ENCODE data around the gene ZPBP2. TPM values are rescaled to one million over a fixed set of nuclear protein-coding genes. Genes with fewer than 3 reads are reported as not detected.
A peak's percentile ranks its signal among the peaks of the same experiment; 100 is the strongest.
"Not testable (repeated sequence)": the region's sequence is repeated elsewhere in the genome, so short reads cannot be mapped to it uniquely, and the experiment has no call there.

The ZPBP2 gene
- total and polyA plus RNA-seq, 5 donors from 2014 or later: not detected

GRCh38 chr17:39841134-39841683 is 26.8 kb upstream of the ZPBP2 start:
- peaks cover 29 to 45% (median 43%) of the 10 kb centered on the region in 4 donors for H3K4me1 Mint-ChIP-seq
- peaks cover 16% of the 10 kb centered on the region for H3K36me3 ChIP-seq (ENCODE audit: control insufficient read depth, insufficient read depth, low read length)
- no peaks in the 10 kb centered on the region for H3K27me3 Mint-ChIP-seq
- H3K9me3 ChIP-seq (ENCODE audit: control insufficient read depth in 2 of 2, low read length in 2 of 2): peaks cover 6 to 7% of the 10 kb centered on the region in 2 experiments
- H3K27ac Mint-ChIP-seq: peak overlapping the region in 2 of 3 donors; percentile 40 to 52
- H3K27me3 ChIP-seq (ENCODE audit: control insufficient read depth, insufficient read depth, low read length): no peaks in the 10 kb centered on the region
- peaks cover 30% of the 10 kb centered on the region for H3K36me3 Mint-ChIP-seq
- DNase-seq (no peak), ATAC-seq (ENCODE audit: low read depth in 2 of 2) (no peak)
- no peak overlapping the region for H3K27ac ChIP-seq (ENCODE audit: insufficient read depth, low read length, poor library complexity, severe bottlenecking)
- no peak overlapping the region for H3K4me3 ChIP-seq (ENCODE audit: low read depth, low read length)
- peaks cover 5% of the 10 kb centered on the region for H3K4me1 ChIP-seq (ENCODE audit: control insufficient read depth, insufficient read depth, low read length, poor library complexity, severe bottlenecking)
- peaks cover 0 to 11% (median 8%) of the 10 kb centered on the region in 7 donors for H3K9me3 Mint-ChIP-seq
- no peak overlapping the region for H3K4me3 Mint-ChIP-seq

DNA sequence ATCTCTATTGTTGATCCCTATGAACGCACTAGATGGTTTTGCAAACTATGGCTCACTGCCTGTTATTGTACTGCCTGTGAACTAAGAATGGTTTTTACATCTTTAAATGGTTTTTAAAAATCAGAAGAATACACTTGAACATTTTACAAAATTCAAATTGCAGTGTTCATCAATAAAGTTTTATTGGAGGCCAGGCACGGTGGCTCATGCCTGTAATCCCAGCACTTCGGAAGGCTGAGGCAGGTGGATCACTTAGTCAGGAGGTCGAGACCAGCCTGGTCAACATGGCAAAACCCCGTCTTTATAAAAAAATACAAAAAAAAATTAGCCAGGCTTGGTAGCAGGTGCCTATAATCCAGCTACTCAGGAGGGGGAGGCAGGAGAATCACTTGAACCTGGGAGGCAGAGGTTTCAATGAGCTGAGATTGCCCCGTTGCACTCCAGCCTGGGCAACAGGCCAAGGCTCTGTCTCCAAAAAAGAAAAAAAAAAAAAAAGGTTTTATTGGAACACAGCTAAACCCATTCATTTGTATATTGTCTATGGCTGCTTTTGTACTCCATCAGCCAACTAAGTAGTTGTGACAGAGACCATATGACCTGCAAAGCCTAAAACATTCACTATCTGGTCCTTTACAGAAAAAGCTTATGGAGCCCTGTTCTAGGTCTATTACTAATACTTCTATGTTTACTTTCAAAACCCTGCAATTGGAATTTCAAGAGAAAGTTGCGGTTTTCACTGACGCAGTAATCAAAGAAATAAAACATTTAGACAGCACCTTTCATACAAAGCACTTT is 22.8 kb upstream of the ZPBP2 start:
- H3K27me3 ChIP-seq (ENCODE audit: control insufficient read depth, insufficient read depth, low read length): no peaks in the 10 kb centered on the region
- peaks cover 10% of the 10 kb centered on the region for H3K4me1 ChIP-seq (ENCODE audit: control insufficient read depth, insufficient read depth, low read length, poor library complexity, severe bottlenecking)
- H3K27me3 Mint-ChIP-seq: no peaks in the 10 kb centered on the region
- peaks cover 10% of the 10 kb centered on the region for H3K36me3 Mint-ChIP-seq
- H3K27ac ChIP-seq (ENCODE audit: insufficient read depth, low read length, poor library complexity, severe bottlenecking): no peak overlapping the region
- no peaks in the 10 kb centered on the region for H3K9me3 Mint-ChIP-seq
- no peaks in the 10 kb centered on the region for H3K9me3 ChIP-seq (ENCODE audit: control insufficient read depth in 2 of 2, low read length in 2 of 2)
- no peak overlapping the region for H3K4me3 Mint-ChIP-seq
- H3K4me1 Mint-ChIP-seq: peaks cover 36 to 67% (median 60%) of the 10 kb centered on the region in 4 donors
- ATAC-seq (ENCODE audit: low read depth in 2 of 2) (no peak), DNase-seq (no peak)
- no peak overlapping the region for H3K4me3 ChIP-seq (ENCODE audit: low read depth, low read length)
- peaks cover 13% of the 10 kb centered on the region for H3K36me3 ChIP-seq (ENCODE audit: control insufficient read depth, insufficient read depth, low read length)
- H3K27ac Mint-ChIP-seq: peak overlapping the region in 2 of 3 donors; percentile 8 to 88

DNA sequence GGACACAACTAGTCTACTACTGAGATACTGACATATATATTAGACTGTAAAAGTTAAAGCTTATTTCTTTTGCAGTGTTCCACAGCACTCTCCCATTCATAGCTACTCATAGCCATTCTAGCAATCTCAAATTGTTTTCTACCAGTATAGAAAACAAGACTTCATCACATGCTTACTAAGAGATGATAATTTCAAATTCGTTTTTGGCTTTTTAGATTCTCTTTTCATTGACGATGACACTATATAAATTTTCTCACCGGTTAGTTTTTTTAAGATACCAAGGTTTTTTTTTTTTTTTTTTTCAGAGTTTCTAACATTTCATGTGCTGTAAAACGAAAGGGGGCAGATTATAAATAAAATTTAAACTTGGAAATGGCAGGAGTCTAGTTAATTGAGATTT is 21.8 kb upstream of the ZPBP2 start:
- no peaks in the 10 kb centered on the region for H3K9me3 Mint-ChIP-seq
- H3K36me3 Mint-ChIP-seq: peaks cover 4% of the 10 kb centered on the region
- Histone ChIP-seq H3K4me3 (ENCODE audit: low read depth, low read length) (no peak overlapping the region), H3K9me3 (ENCODE audit: control insufficient read depth in 2 of 2, low read length in 2 of 2) (no peaks in the 10 kb centered on the region), H3K27ac (ENCODE audit: insufficient read depth, low read length, poor library complexity, severe bottlenecking) (no peak overlapping the region), H3K27me3 (ENCODE audit: control insufficient read depth, insufficient read depth, low read length) (no peaks in the 10 kb centered on the region), H3K4me1 (ENCODE audit: control insufficient read depth, insufficient read depth, low read length, poor library complexity, severe bottlenecking) (peaks cover 10% of the 10 kb centered on the region), H3K36me3 (ENCODE audit: control insufficient read depth, insufficient read depth, low read length) (peaks cover 6% of the 10 kb centered on the region)
- H3K27me3 Mint-ChIP-seq: no peaks in the 10 kb centered on the region
- no peak for DNase-seq
- no peak overlapping the region for H3K4me3 Mint-ChIP-seq
- no peak for ATAC-seq (ENCODE audit: low read depth in 2 of 2)
- H3K27ac Mint-ChIP-seq: peak overlapping the region in 1 of 3 donors; percentile 53
- H3K4me1 Mint-ChIP-seq: peaks cover 37 to 69% (median 56%) of the 10 kb centered on the region in 4 donors

DNA sequence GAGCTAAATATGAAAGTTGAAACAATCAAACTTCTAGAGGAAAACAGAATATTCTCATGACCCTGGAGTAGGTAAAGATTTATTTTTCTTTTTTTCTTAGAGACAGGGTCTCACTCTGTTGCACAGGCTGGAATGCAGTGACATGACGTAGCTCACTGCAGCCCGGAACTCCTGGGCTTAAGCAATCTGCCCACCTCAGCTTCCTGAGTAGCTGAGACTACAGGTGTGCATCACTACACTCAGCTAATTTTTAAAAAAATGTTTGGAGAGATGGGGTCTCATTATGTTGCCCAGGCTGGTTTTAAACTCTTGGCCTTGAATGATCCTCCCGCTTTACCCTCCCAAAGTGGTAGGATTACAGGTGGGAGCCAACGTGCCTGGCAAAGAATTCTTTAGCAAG is 19.4 kb upstream of the ZPBP2 start:
- no peak overlapping the region for H3K27ac Mint-ChIP-seq
- H3K27me3 Mint-ChIP-seq: no peaks in the 10 kb centered on the region
- no peak overlapping the region for H3K27ac ChIP-seq (ENCODE audit: insufficient read depth, low read length, poor library complexity, severe bottlenecking)
- peaks cover 4% of the 10 kb centered on the region for H3K36me3 Mint-ChIP-seq
- peaks cover 41 to 65% (median 55%) of the 10 kb centered on the region in 4 donors for H3K4me1 Mint-ChIP-seq
- no peaks in the 10 kb centered on the region for H3K9me3 ChIP-seq (ENCODE audit: control insufficient read depth in 2 of 2, low read length in 2 of 2)
- peaks cover 9% of the 10 kb centered on the region for H3K4me1 ChIP-seq (ENCODE audit: control insufficient read depth, insufficient read depth, low read length, poor library complexity, severe bottlenecking)
- no peaks in the 10 kb centered on the region for H3K9me3 Mint-ChIP-seq
- ATAC-seq (ENCODE audit: low read depth in 2 of 2): no peak
- peak overlapping the region in 1 of 4 donors; percentile 30 for H3K4me3 Mint-ChIP-seq
- peaks cover 5% of the 10 kb centered on the region for H3K36me3 ChIP-seq (ENCODE audit: control insufficient read depth, insufficient read depth, low read length)
- H3K4me3 ChIP-seq (ENCODE audit: low read depth, low read length): no peak overlapping the region
- DNase-seq: no peak
- no peaks in the 10 kb centered on the region for H3K27me3 ChIP-seq (ENCODE audit: control insufficient read depth, insufficient read depth, low read length)

DNA sequence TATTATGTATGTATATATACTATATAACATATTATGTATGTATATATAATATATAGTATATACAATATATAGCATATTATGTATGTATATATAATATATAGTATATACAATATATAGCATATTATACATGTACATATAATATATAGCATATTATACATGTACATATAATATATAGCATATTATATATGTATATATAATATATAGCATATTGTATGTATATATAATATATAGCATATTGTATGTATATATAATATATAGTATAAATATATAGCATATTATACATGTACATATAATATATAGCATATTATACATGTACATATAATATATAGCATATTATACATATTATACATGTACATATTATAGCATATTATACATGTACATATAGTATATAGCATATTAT is 17.8 kb upstream of the ZPBP2 start:
- not testable (repeated sequence) for H3K9me3 ChIP-seq (ENCODE audit: control insufficient read depth in 2 of 2, low read length in 2 of 2); H3K27me3 Mint-ChIP-seq; DNase-seq; H3K27ac ChIP-seq (ENCODE audit: insufficient read depth, low read length, poor library complexity, severe bottlenecking); H3K27me3 ChIP-seq (ENCODE audit: control insufficient read depth, insufficient read depth, low read length); H3K4me3 ChIP-seq (ENCODE audit: low read depth, low read length); H3K36me3 Mint-ChIP-seq; H3K9me3 Mint-ChIP-seq; ATAC-seq (ENCODE audit: low read depth in 2 of 2); H3K27ac Mint-ChIP-seq; H3K4me3 Mint-ChIP-seq; H3K4me1 ChIP-seq (ENCODE audit: control insufficient read depth, insufficient read depth, low read length, poor library complexity, severe bottlenecking); H3K36me3 ChIP-seq (ENCODE audit: control insufficient read depth, insufficient read depth, low read length)
- peaks cover 38 to 61% (median 48%) of the 10 kb centered on the region in 4 donors for H3K4me1 Mint-ChIP-seq

DNA sequence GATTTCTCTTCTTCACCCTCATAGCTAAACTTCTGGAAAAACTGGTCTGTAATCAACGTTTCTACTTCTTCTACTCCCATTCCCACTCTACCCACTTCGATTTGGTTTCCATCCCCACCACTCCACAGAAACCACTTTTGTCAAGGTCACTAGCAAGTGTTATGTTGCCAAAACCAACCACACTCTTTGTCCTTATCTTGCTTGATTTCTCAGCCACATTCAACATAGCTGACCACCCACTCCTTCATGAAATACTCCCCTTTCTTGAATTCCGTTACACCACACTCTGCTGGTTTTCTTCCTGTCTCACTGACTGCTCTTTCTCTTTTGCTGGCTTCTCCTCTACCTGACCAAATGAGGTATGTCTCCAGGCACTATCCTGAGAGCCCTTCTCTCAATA is 15.8 kb upstream of the ZPBP2 start:
- H3K27me3 Mint-ChIP-seq: no peaks in the 10 kb centered on the region
- H3K9me3 Mint-ChIP-seq: peaks cover 0 to 2% (median 0%) of the 10 kb centered on the region in 7 donors
- H3K27me3 ChIP-seq (ENCODE audit: control insufficient read depth, insufficient read depth, low read length): no peaks in the 10 kb centered on the region
- no peaks in the 10 kb centered on the region for H3K9me3 ChIP-seq (ENCODE audit: control insufficient read depth in 2 of 2, low read length in 2 of 2)
- H3K27ac Mint-ChIP-seq: peak overlapping the region; percentile 1 to 65 (median 52)
- no peaks in the 10 kb centered on the region for H3K36me3 Mint-ChIP-seq
- ATAC-seq (ENCODE audit: low read depth in 2 of 2) (no peak), DNase-seq (no peak)
- peaks cover 3% of the 10 kb centered on the region for H3K36me3 ChIP-seq (ENCODE audit: control insufficient read depth, insufficient read depth, low read length)
- peaks cover 28 to 57% (median 45%) of the 10 kb centered on the region in 4 donors for H3K4me1 Mint-ChIP-seq
- peaks cover 9% of the 10 kb centered on the region for H3K4me1 ChIP-seq (ENCODE audit: control insufficient read depth, insufficient read depth, low read length, poor library complexity, severe bottlenecking)
- no peak overlapping the region for H3K4me3 Mint-ChIP-seq
- H3K4me3 ChIP-seq (ENCODE audit: low read depth, low read length): no peak overlapping the region
- H3K27ac ChIP-seq (ENCODE audit: insufficient read depth, low read length, poor library complexity, severe bottlenecking): no peak overlapping the region

DNA sequence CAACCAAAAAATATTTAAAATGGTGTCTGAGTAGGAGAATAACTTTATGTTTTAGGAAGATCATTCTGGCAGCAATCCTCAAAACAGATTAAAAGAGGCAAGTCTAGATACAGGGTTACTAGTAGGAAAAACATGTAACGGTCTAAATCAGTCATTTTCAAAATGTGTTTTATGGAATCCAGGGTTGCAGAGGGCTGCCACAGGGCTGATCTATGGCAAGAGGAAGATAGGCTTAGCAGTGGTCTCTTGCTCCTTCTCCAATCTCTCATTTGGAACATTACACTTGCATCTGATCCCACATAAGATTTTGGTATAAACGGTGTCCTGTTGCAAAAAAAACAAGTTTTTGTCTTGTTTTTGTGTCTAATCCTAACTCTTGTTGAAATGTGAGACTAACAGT is 13.1 kb upstream of the ZPBP2 start:
- Mint-ChIP-seq H3K4me3 (peak overlapping the region in 1 of 4 donors; percentile 20), H3K27ac (peak overlapping the region in 2 of 3 donors; percentile 0 to 1), H3K27me3 (no peaks in the 10 kb centered on the region), H3K9me3 (peaks cover 0 to 2% (median 0%) of the 10 kb centered on the region in 7 donors), H3K4me1 (peaks cover 21 to 57% (median 38%) of the 10 kb centered on the region in 4 donors), H3K36me3 (no peaks in the 10 kb centered on the region)
- Histone ChIP-seq H3K4me3 (ENCODE audit: low read depth, low read length) (no peak overlapping the region), H3K36me3 (ENCODE audit: control insufficient read depth, insufficient read depth, low read length) (no peaks in the 10 kb centered on the region), H3K4me1 (ENCODE audit: control insufficient read depth, insufficient read depth, low read length, poor library complexity, severe bottlenecking) (peaks cover 9% of the 10 kb centered on the region), H3K27me3 (ENCODE audit: control insufficient read depth, insufficient read depth, low read length) (no peaks in the 10 kb centered on the region), H3K27ac (ENCODE audit: insufficient read depth, low read length, poor library complexity, severe bottlenecking) (no peak overlapping the region), H3K9me3 (ENCODE audit: control insufficient read depth in 2 of 2, low read length in 2 of 2) (no peaks in the 10 kb centered on the region)
- ATAC-seq (ENCODE audit: low read depth in 2 of 2) (no peak), DNase-seq (no peak)
